Measurements from ENCODE around the gene CORT. TPM values are rescaled to one million over a fixed set of nuclear protein-coding genes. Genes with fewer than 3 reads are reported as not detected.
A peak's percentile ranks its signal among the peaks of the same experiment; 100 is the strongest.

The CORT gene
- total RNA-seq, 2 donors from 2014 or later, result 1.1 to 1.4 TPM

- Histone ChIP-seq H3K27me3 (replicated peaks; ENCODE audit: insufficient read depth) (no peaks in the 10 kb centered on the region), H3K36me3 (no peaks in the 10 kb centered on the region), H3K4me1 (replicated peaks) (peaks cover 5% of the 10 kb centered on the region), H3K9me3 (no peaks in the 10 kb centered on the region), H3K27ac (peak within 1 kb of the TSS; percentile 66 to 74), H3K4me3 (peak within 1 kb of the TSS; percentile 66 to 86)
- intact Hi-C loops (cut with DNase I), result loop anchor here (1.0 to 5.0 kb wide), 3 partner anchors 42 to 437 kb away; partner anchors contain the start of genes DFFA and PEX14
- peak; percentile 83 for DNase-seq (ENCODE audit: low spot score)
- WGBS, result under 1% methylated on average over 70 of the region's 95 CpGs
- TF ChIP-seq POLR2A (IDR thresholded peaks at IDR 0.05), result peak; percentile 33
- peak; percentile 98 to 99 (median 98) for TF ChIP-seq CTCF (IDR thresholded peaks at IDR 0.05)
- peak; percentile 42 for TF ChIP-seq POLR2AphosphoS5 (IDR thresholded peaks at IDR 0.05)
Measured at GRCh38 chr1:10430216-10431069, 19.4 kb upstream of the CORT start, which contains the start of gene CENPS. CENPS (plus strand) TSS chr1:10430433; CDS start chr1:10430518, 85 bp downstream.

- no peak for DNase-seq (ENCODE audit: low spot score)
- Histone ChIP-seq H3K4me3 (peak overlapping the region; percentile 66 to 86), H3K27me3 (replicated peaks; ENCODE audit: insufficient read depth) (no peaks in the 10 kb centered on the region), H3K4me1 (replicated peaks) (peaks cover 5% of the 10 kb centered on the region), H3K27ac (peak overlapping the region; percentile 66 to 74), H3K36me3 (no peaks in the 10 kb centered on the region), H3K9me3 (no peaks in the 10 kb centered on the region)
- TF ChIP-seq CTCF (IDR thresholded peaks at IDR 0.05) (no peak), POLR2A (IDR thresholded peaks at IDR 0.05) (no peak), POLR2AphosphoS5 (IDR thresholded peaks at IDR 0.05) (no peak)
- WGBS, result 23% methylated on average over 30 of the region's 30 CpGs
- intact Hi-C loops (cut with DNase I), result loop anchor here (5.0 kb wide), 2 partner anchors 41 to 436 kb away; partner anchors contain the start of genes DFFA and PEX14
Measured at GRCh38 chr1:10431070-10431730, 18.6 kb upstream of the CORT start.

GRCh38 chr1:10432910-10433700 lies 16.7 kb upstream of the CORT start:
- H3K4me1 ChIP-seq (replicated peaks), result peaks cover 5% of the 10 kb centered on the region
- TF ChIP-seq POLR2AphosphoS5 (IDR thresholded peaks at IDR 0.05), result no peak
- TF ChIP-seq POLR2A (IDR thresholded peaks at IDR 0.05), result no peak
- no peak for TF ChIP-seq CTCF (IDR thresholded peaks at IDR 0.05)
- 66% methylated on average over 14 of the region's 14 CpGs for WGBS
- intact Hi-C loops (cut with DNase I), result loop anchor here (5.0 kb wide), 2 partner anchors 39 to 434 kb away; partner anchors contain the start of genes DFFA and PEX14
- H3K36me3 ChIP-seq, result no peaks in the 10 kb centered on the region
- H3K27me3 ChIP-seq (replicated peaks; ENCODE audit: insufficient read depth), result no peaks in the 10 kb centered on the region
- no peak overlapping the region for H3K4me3 ChIP-seq
- no peaks in the 10 kb centered on the region for H3K9me3 ChIP-seq
- DNase-seq (ENCODE audit: low spot score), result no peak
- no peak overlapping the region for H3K27ac ChIP-seq

- H3K36me3 ChIP-seq, result no peaks in the 10 kb centered on the region
- no peak overlapping the region for H3K4me3 ChIP-seq
- 83% methylated on average over 11 of the region's 11 CpGs for WGBS
- no peaks in the 10 kb centered on the region for H3K27me3 ChIP-seq (replicated peaks; ENCODE audit: insufficient read depth)
- H3K9me3 ChIP-seq, result no peaks in the 10 kb centered on the region
- no peak overlapping the region for H3K27ac ChIP-seq
- TF ChIP-seq POLR2AphosphoS5 (IDR thresholded peaks at IDR 0.05) (no peak), CTCF (IDR thresholded peaks at IDR 0.05) (no peak), POLR2A (IDR thresholded peaks at IDR 0.05) (no peak)
- H3K4me1 ChIP-seq (replicated peaks), result peaks cover 6% of the 10 kb centered on the region
- intact Hi-C loops (cut with DNase I), result loop anchor here (5.0 kb wide), 2 partner anchors 39 to 434 kb away; partner anchors contain the start of genes DFFA and PEX14
- no peak for DNase-seq (ENCODE audit: low spot score)
Measured at GRCh38 chr1:10433790-10434189, 16.0 kb upstream of the CORT start.
